HG02759 (cell line): ENCODE data around the gene ABL2.
"Not testable (repeated sequence)": the region's sequence is repeated elsewhere in the genome, so short reads cannot be mapped to it uniquely, and the experiment has no call there.

Experiments
- ATAC-seq: cut with Tn5 transposase; IDR thresholded peaks from one replicate; pipeline ENCODE4 v1.9.1; 2021; ENCODE audit warnings: mild to moderate bottlenecking, moderate library complexity; ENCODE audit not compliant: unreplicated experiment

ABL2 gene

GRCh38 chr1:179141592-179142251 is 87.8 kb downstream of the ABL2 start:
- ATAC-seq = no peak

GRCh38 chr1:179138755-179139154 is 90.7 kb downstream of the ABL2 start:
- ATAC-seq = not testable (repeated sequence)

- no peak for ATAC-seq
Observed at GRCh38 chr1:179137617-179138255, 91.7 kb downstream of the ABL2 start.

- not testable (repeated sequence) for ATAC-seq
Observed at GRCh38 chr1:179135707-179136106, 93.8 kb downstream of the ABL2 start.

- not testable (repeated sequence) for ATAC-seq
Observed at GRCh38 chr1:179135168-179135567, 94.3 kb downstream of the ABL2 start.

- peak; percentile 96 for ATAC-seq
Observed at GRCh38 chr1:179129702-179130473, 99.6 kb downstream of the ABL2 start.

- ATAC-seq = no peak
Observed at GRCh38 chr1:179128520-179128919, 101.0 kb downstream of the ABL2 start.

GRCh38 chr1:179127163-179127895 is 102.1 kb downstream of the ABL2 start:
- no peak for ATAC-seq

GRCh38 chr1:179126338-179127060 is 103.0 kb downstream of the ABL2 start:
- ATAC-seq = no peak

- ATAC-seq = no peak
Observed at GRCh38 chr1:179124873-179125272, 104.6 kb downstream of the ABL2 start.

GRCh38 chr1:179121159-179121938 is 108.1 kb downstream of the ABL2 start:
- ATAC-seq = no peak

- ATAC-seq = no peak
Observed at GRCh38 chr1:179120736-179121135, 108.7 kb downstream of the ABL2 start.

GRCh38 chr1:179119513-179119912 is 110.0 kb downstream of the ABL2 start:
- ATAC-seq = no peak

- ATAC-seq = no peak
Observed at GRCh38 chr1:179115181-179115580, 114.3 kb downstream of the ABL2 start.

- no peak for ATAC-seq
Observed at GRCh38 chr1:179108644-179109043, 120.8 kb downstream of the ABL2 start.

GRCh38 chr1:179107706-179108629 is 121.5 kb downstream of the ABL2 start:
- no peak for ATAC-seq

GRCh38 chr1:179105393-179105792 is 124.1 kb downstream of the ABL2 start:
- no peak for ATAC-seq

GRCh38 chr1:179104611-179105250 is 124.7 kb downstream of the ABL2 start:
- ATAC-seq = no peak
